Measurements from ENCODE around the gene FOXC1.

The FOXC1 gene

DNA sequence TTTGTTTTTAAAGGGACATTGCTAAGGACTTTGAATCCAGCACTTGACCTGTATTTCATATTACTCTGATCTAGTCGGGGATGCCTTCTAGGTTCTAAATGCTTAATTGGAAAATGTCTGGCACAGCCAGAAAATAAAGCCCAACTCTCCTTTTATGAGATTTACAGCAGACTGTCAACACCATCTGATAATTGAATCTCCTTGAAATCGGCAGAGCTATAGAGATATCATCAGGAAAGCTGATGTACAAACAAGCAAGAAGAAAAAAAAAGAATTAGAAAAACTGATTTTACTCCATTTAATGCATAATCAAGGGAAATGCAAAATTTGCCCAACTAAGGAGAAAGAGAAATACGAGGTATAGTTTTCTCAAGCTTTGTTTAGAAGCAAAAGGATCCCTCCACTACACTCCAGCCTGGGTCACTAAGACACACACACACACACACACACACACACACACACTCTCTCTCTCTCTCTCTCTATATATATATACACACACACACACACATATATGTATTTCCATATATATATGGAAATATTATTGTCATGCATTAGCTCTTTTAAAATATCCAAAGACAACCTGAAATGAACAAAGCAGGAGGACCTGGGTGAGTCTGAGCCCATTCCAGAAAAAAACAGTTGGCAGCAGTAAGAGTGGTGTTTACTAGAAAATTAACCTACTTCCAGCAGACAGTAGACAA is 9.5 kb upstream of the FOXC1 start:
- DNase-seq (ENCODE audit: low spot score) = no peak

- no peak for DNase-seq (ENCODE audit: low spot score)
These were observed 9.0 kb upstream of the FOXC1 start for GRCh38 chr6:1600764-1601157.

GRCh38 chr6:1601158-1602048 is 8.3 kb upstream of the FOXC1 start:
- DNase-seq (ENCODE audit: low spot score) = peak; percentile 62

- no peak for DNase-seq (ENCODE audit: low spot score)
These were observed 7.5 kb upstream of the FOXC1 start for GRCh38 chr6:1602049-1602713.

DNA sequence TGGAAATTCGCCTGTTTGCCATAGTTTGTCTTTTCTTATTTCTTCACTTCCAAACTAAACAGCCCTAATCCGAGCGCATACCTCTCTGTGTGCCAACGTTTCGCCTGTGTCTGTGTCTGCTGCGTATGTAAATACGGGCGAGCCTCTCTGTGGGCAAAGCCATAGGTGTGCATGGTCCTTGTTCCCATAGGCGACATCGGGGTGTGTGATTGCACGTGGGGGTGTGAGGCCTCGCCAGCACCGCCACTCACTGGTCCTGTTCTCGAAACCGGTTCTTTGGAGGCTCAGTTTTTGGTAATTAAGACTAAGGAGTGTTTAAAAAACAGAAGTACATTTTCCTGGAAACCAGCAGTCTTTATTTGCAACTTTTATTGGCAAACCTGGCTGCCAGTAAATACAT is 6.0 kb upstream of the FOXC1 start:
- DNase-seq (ENCODE audit: low spot score) = no peak

GRCh38 chr6:1604158-1605003 is 5.3 kb upstream of the FOXC1 start:
- DNase-seq (ENCODE audit: low spot score) = peak; percentile 62

DNA sequence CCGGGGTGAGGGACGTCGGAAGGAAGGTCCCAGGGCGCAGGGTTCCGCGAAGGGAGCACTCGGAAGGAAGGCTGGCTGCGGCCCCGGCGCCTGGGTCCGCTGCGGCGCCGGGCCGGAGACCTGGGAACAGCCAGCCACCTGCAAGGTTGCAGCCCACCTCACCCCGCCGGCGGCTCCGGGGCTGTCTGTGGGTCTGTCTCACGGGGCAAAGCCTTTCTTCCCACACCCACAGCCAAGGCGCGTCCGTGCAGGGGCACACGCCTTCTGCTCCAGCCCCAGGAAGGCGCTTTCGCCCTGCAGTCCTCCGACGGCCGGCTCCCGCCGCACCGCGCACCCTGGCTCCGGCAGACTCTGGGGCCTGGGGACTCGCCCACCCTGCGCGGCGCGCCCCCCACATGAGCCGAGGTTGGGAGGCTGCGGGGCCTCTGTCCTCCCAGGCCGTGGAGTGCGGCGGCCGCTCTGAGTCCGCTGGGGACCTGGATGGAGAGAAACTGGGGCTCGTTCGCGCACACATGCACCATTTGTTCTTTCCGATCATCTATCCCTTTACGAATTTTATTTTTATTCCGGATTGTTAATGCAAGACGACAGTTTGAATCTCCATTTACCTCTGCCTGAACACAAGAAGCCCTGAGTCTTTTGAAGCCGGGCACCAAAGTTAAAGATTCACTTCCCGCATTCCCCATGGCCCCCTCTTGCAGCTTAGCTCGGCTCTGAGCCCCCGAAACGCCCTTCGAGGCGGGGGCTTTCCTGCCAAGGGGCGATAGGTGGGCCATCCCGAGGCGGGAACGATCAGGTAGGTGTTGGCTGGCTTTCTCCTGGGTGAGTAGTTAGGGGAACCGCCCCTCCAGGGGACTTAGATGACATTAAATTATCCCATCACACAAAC is 4.5 kb upstream of the FOXC1 start:
- DNase-seq (ENCODE audit: low spot score) = no peak

- DNase-seq (ENCODE audit: low spot score) = no peak
These were observed 3.6 kb upstream of the FOXC1 start for GRCh38 chr6:1605893-1606779.

DNA sequence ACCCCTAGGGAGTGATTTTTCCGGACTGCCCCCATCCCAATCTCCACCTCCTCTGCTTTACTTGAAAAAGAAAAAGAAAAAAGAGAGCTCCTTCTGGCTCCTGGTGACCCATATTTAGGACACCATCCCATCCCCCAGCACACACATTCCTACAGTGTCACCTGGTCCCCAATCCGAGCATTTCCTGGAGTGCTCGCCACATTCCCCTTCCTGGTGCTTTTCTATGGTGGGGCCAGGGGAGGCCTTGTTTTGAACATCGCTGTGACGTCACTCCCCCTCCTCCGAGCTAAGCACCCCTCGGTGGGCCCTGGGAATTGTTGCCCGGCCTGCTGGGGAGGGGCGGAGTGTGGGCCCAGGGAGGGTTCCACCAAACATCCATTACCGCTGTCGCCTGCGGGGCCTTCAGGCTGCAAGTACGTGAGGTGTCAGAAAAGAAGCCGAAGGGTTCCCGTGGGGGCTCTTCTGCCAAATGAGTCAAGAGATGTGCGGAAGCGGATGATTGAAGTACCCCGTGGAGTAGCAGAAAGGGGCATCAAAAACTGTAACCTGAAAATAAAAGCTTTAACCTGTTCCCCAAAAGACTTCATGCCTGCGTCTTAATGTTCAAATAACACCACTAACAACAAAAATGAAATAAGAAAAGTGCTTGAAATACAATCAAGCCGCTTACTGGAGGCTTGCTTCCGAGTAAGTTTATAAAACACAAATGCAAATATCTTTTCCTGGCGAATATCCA is 2.8 kb upstream of the FOXC1 start:
- DNase-seq (ENCODE audit: low spot score) = no peak

GRCh38 chr6:1607516-1608221 is 2.0 kb upstream of the FOXC1 start:
- no peak for DNase-seq (ENCODE audit: low spot score)

DNA sequence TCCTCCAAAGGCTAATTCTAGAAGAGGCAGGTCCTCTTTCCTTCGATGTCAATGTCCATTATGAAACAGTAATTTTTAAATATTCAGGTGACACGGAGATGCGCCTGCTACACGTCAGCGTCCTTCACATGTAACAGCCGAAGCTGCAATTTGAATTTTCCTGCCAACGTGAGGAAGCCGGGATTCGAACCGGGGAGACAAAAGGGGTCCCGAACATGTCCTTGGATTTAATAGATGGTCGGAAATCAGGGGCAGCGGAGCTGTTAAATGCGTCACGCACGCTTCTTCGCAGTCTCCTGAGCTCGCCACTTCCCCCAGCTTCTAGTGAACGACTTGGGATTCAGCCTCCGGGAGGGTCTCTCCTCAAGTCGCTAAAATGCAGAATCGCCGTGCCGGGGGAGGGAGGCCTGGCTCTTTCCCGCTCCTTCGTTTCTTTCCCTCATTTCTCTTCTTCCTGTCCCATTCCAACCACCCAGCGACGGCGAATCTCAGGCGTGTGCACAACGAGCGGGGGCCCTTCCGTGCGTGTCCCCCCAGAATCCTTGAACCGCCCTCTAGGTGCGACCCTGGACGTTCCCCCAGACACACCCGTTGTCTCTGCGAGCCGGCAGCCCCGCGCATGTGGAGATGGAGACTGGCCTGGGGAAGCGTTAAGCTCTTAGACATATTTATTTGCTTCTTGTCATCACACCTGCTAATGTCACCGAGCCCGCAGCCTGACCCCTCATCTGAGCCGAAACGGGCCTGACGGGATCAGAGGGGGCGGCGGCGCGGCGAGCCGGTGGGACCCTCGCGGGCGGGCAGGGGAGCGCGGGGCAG is 1.3 kb upstream of the FOXC1 start:
- no peak for DNase-seq (ENCODE audit: low spot score)

DNA sequence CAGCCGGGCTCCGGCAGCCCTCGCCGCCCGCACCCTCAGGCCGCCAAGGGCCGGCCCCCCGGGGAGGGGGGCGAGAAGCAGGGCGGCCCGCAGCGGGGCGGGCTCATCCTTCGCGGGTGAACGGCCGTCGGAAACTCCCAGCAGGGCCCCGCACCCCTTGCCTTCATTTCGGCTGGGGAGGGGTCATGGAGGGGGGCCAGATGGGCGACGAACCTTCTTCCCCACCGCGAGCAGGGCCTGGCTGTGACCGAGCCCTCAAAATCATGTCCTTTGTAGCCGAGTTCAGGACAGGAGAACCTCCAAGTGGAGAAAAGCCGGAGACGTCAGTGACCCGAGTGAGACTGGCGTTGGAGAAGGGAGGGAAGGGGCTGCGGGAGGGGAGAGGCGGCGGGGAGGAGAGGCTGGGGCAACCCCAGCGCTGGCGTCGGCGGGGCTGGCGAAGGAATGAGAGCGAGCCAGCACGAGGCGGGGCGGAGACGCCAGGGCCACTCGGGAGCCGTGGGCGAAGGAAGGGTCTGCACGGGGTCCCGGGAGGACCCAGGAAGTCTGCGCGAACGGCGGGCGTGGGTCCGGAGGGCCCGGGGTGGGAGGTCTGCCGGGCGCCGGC is 571 bp upstream of the FOXC1 start:
- DNase-seq (ENCODE audit: low spot score) = no peak

DNA sequence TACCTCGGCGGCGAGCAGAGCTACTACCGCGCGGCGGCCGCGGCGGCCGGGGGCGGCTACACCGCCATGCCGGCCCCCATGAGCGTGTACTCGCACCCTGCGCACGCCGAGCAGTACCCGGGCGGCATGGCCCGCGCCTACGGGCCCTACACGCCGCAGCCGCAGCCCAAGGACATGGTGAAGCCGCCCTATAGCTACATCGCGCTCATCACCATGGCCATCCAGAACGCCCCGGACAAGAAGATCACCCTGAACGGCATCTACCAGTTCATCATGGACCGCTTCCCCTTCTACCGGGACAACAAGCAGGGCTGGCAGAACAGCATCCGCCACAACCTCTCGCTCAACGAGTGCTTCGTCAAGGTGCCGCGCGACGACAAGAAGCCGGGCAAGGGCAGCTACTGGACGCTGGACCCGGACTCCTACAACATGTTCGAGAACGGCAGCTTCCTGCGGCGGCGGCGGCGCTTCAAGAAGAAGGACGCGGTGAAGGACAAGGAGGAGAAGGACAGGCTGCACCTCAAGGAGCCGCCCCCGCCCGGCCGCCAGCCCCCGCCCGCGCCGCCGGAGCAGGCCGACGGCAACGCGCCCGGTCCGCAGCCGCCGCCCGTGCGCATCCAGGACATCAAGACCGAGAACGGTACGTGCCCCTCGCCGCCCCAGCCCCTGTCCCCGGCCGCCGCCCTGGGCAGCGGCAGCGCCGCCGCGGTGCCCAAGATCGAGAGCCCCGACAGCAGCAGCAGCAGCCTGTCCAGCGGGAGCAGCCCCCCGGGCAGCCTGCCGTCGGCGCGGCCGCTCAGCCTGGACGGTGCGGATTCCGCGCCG is 994 bp downstream of the FOXC1 start:
- DNase-seq (ENCODE audit: low spot score) = no peak

GRCh38 chr6:1611322-1611571 is 1.5 kb downstream of the FOXC1 start:
- no peak for DNase-seq (ENCODE audit: low spot score)

DNA sequence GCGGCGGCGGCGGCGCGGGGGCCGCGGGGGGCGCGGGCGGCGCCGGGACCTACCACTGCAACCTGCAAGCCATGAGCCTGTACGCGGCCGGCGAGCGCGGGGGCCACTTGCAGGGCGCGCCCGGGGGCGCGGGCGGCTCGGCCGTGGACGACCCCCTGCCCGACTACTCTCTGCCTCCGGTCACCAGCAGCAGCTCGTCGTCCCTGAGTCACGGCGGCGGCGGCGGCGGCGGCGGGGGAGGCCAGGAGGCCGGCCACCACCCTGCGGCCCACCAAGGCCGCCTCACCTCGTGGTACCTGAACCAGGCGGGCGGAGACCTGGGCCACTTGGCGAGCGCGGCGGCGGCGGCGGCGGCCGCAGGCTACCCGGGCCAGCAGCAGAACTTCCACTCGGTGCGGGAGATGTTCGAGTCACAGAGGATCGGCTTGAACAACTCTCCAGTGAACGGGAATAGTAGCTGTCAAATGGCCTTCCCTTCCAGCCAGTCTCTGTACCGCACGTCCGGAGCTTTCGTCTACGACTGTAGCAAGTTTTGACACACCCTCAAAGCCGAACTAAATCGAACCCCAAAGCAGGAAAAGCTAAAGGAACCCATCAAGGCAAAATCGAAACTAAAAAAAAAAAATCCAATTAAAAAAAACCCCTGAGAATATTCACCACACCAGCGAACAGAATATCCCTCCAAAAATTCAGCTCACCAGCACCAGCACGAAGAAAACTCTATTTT is 2.0 kb downstream of the FOXC1 start:
- DNase-seq (ENCODE audit: low spot score) = no peak
